ACC112 (cell line): ENCODE data around the gene CCIN.

Experiments used
- H2AFZ ChIP-seq: fragments of 200-600 bp; sonication (generic); one replicate; pipeline ENCODE4 v1.6.0; 2017; ENCODE audit warnings: antibody characterized with exemption, low read length; ENCODE audit not compliant: unreplicated experiment
- H3K27ac ChIP-seq: fragments of 200-600 bp; sonication (generic); 2 replicates; pipeline ENCODE4 v1.5.1; 2014; ENCODE audit warnings: low read depth, mild to moderate bottlenecking, antibody characterized with exemption, low read length, moderate library complexity
- H3K27me3 ChIP-seq: fragments of 200-600 bp; sonication (generic); 2 replicates; pipeline ENCODE4 v1.6.1; 2014; ENCODE audit warnings: mild to moderate bottlenecking, antibody characterized with exemption, low read length, moderate library complexity, mixed read lengths; ENCODE audit not compliant: insufficient read depth
- H3K36me3 ChIP-seq: fragments of 200-600 bp; sonication (generic); 2 replicates; pipeline ENCODE4 v1.6.1; 2016; ENCODE audit warnings: mild to moderate bottlenecking, antibody characterized with exemption, low read length, moderate library complexity, mixed read lengths; ENCODE audit not compliant: insufficient read depth
- H3K4me1 ChIP-seq: fragments of 200-600 bp; sonication (generic); one replicate; pipeline ENCODE4 v1.6.1; 2016; ENCODE audit warnings: low read length, mixed read lengths; ENCODE audit not compliant: insufficient read depth, unreplicated experiment, control insufficient read depth
- H3K4me3 ChIP-seq: fragments of 200-600 bp; sonication (generic); 2 replicates; pipeline ENCODE4 v1.5.1; 2014; ENCODE audit warnings: mild to moderate bottlenecking, low read depth, low read length
- H3K79me2 ChIP-seq: fragments of 200-600 bp; sonication (generic); one replicate; pipeline ENCODE4 v1.6.0; 2016; ENCODE audit warnings: low read length; ENCODE audit not compliant: control insufficient read depth, unreplicated experiment, insufficient read depth

The CCIN gene

GRCh38 chr9:36169166-36169565 is at the start of gene CCIN:
TSS of gene CCIN (plus strand) at chr9:36169388. CDS start at chr9:36169503, 115 bp downstream.
- Histone ChIP-seq H3K79me2 (no peaks in the 10 kb centered on the region), H3K27me3 (no peaks in the 10 kb centered on the region), H3K27ac (no peak within 1 kb of the TSS), H3K36me3 (no peaks in the 10 kb centered on the region), H2AFZ (no peak within 1 kb of the TSS), H3K4me1 (peaks cover under 1% of the 10 kb centered on the region), H3K4me3 (no peak within 1 kb of the TSS)

GRCh38 chr9:36119476-36119875 is 49.7 kb upstream of the CCIN start:
- Histone ChIP-seq H2AFZ (no peak overlapping the region), H3K4me1 (no peaks in the 10 kb centered on the region), H3K27me3 (no peaks in the 10 kb centered on the region), H3K79me2 (no peaks in the 10 kb centered on the region), H3K36me3 (no peaks in the 10 kb centered on the region), H3K27ac (no peak overlapping the region), H3K4me3 (no peak overlapping the region)

- no peaks in the 10 kb centered on the region for H3K36me3 ChIP-seq
- H3K27ac ChIP-seq: no peak overlapping the region
- no peak overlapping the region for H3K4me3 ChIP-seq
- no peak overlapping the region for H2AFZ ChIP-seq
- no peaks in the 10 kb centered on the region for H3K4me1 ChIP-seq
- H3K79me2 ChIP-seq: no peaks in the 10 kb centered on the region
- H3K27me3 ChIP-seq: no peaks in the 10 kb centered on the region
Observed at GRCh38 chr9:36120705-36121104, 48.5 kb upstream of the CCIN start.

DNA sequence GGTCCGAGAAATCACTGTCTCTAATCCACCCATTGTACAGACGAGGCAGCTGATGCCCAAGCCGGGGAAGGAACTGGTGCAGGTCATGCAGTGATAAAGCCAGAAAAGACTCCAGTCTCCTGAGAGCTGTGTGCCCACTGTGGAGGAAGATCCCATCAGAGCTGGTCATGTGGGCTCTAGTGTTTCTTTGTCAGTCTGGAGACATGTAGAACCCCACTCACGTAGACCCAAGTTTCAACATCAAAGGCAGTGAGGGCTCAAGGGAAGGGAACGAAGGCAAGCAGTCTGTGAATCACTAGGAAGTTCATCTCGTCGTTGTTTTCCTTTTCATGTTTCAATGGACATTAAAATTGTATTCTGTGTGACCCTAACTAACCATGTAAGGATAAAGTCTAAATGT is 47.2 kb upstream of the CCIN start:
- Histone ChIP-seq H3K4me3 (no peak overlapping the region), H3K27me3 (no peaks in the 10 kb centered on the region), H2AFZ (no peak overlapping the region)

GRCh38 chr9:36123515-36123914 is 45.7 kb upstream of the CCIN start:
- Histone ChIP-seq H3K27ac (no peak overlapping the region), H2AFZ (no peak overlapping the region), H3K4me3 (no peak overlapping the region), H3K4me1 (no peaks in the 10 kb centered on the region), H3K27me3 (no peaks in the 10 kb centered on the region), H3K79me2 (no peaks in the 10 kb centered on the region), H3K36me3 (no peaks in the 10 kb centered on the region)

More for the DNA sequence above, 47.2 kb upstream of the CCIN start:
- H3K4me1 ChIP-seq: no peaks in the 10 kb centered on the region
- H3K36me3 ChIP-seq: no peaks in the 10 kb centered on the region
- H3K27ac ChIP-seq: no peak overlapping the region
- H3K79me2 ChIP-seq: no peaks in the 10 kb centered on the region

- no peaks in the 10 kb centered on the region for H3K4me1 ChIP-seq
- no peaks in the 10 kb centered on the region for H3K79me2 ChIP-seq
- no peaks in the 10 kb centered on the region for H3K36me3 ChIP-seq
- no peak overlapping the region for H3K4me3 ChIP-seq
- no peaks in the 10 kb centered on the region for H3K27me3 ChIP-seq
- H3K27ac ChIP-seq: no peak overlapping the region
- no peak overlapping the region for H2AFZ ChIP-seq
Observed at GRCh38 chr9:36125062-36125855, 43.9 kb upstream of the CCIN start.

DNA sequence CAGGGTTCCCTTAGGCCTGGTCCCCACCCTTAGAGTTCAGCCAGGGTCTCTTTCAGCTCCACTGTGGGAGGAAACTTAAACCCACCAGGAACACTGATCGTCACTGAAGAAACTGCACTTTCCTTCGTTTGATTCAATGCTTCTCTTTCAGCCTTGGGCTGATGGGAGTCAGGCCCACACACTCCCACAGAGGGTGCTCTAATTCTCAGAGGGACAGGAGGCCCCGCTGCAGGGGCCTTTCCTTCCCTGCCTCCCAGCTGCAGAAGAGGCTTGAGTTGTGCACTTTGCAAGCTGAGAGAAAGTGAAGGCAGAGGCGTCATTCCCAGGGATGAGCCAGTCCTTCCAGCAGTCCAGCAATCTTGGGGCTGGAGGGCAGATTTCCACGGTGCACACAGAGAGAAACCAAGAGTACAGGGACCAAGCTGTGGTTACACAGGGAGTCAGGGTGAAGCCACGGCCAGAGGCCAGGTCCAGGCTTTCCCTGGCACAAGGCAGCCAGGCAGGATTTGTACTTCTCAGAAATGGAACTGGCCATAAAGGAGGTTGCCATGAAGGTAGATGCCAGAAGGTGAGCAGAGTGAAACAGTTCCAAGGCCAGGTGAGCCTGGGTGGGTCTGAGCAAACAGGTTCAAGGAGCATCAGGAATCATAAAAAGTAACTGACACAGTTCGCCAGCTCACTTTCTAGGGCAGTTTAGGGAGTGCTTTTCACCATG is 43.0 kb upstream of the CCIN start:
- no peak overlapping the region for H2AFZ ChIP-seq

DNA sequence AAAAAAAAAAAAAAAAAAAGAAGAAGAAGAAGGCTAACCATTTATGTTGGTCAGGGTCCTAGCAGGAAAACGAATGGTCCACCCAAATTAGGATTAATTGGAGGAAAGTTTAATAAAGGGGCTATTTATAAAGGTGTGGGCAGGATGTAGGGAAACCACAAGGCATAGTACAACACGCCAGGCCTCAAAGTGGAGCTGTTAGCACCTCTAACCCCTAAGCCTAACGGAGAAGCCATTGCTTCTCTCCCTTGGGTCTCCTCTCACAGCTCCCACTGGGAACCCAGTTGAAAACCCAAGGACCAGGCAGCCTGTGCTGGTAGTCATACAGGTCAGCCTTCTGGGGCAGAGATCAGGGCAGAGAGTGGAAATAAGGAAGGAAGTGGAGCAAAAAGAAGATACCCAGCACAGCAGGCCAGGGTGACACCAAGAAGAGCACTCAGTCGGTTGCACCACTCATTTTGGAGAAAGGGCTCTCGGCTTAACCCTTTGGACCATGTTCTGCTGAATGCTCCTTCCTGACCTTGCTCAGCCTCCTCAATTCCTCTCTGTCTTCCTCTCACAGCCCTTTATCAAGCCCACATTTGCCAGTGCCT is 41.4 kb upstream of the CCIN start:
- no peaks in the 10 kb centered on the region for H3K27me3 ChIP-seq
- H3K27ac ChIP-seq: no peak overlapping the region
- H2AFZ ChIP-seq: no peak overlapping the region
- no peaks in the 10 kb centered on the region for H3K36me3 ChIP-seq
- no peak overlapping the region for H3K4me3 ChIP-seq
- no peaks in the 10 kb centered on the region for H3K79me2 ChIP-seq
- H3K4me1 ChIP-seq: no peaks in the 10 kb centered on the region

More for the DNA sequence above, 43.0 kb upstream of the CCIN start:
- H3K79me2 ChIP-seq: no peaks in the 10 kb centered on the region
- no peak overlapping the region for H3K27ac ChIP-seq
- H3K4me1 ChIP-seq: no peaks in the 10 kb centered on the region
- H3K4me3 ChIP-seq: no peak overlapping the region
- H3K36me3 ChIP-seq: no peaks in the 10 kb centered on the region
- H3K27me3 ChIP-seq: no peaks in the 10 kb centered on the region

DNA sequence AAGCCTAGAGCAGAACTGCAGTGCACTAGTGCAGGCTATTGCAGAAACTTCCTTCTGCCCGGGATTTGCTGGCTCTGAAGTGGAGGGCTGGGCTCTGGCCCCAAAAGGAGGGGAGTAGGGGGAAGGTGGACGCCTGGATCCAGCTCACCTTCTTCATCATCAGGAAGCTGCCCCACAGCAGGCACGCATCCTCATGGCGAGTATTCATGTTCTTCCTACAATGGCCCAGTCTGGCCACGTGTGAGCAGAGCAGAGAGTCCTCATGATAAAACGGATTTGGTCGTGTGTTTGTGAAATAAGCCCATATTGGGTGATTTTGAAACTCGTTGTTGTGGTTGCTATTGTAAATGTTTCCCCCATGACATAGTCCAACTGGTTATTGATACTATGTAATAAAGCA is 40.8 kb upstream of the CCIN start:
- Histone ChIP-seq H3K27ac (no peak overlapping the region), H3K27me3 (no peaks in the 10 kb centered on the region), H3K79me2 (no peaks in the 10 kb centered on the region), H3K36me3 (no peaks in the 10 kb centered on the region), H2AFZ (no peak overlapping the region), H3K4me3 (no peak overlapping the region), H3K4me1 (no peaks in the 10 kb centered on the region)

- Histone ChIP-seq H3K4me3 (no peak overlapping the region), H3K27me3 (no peaks in the 10 kb centered on the region), H2AFZ (no peak overlapping the region), H3K36me3 (no peaks in the 10 kb centered on the region), H3K79me2 (no peaks in the 10 kb centered on the region), H3K27ac (no peak overlapping the region), H3K4me1 (no peaks in the 10 kb centered on the region)
Observed at GRCh38 chr9:36129139-36129538, 40.0 kb upstream of the CCIN start.
